Breast epithelium (tissue), 3 donors: Measurements from ENCODE around the gene DSCAM.

Source experiments
- POLR2A ChIP-seq: fragments of 450-650 bp; IDR thresholded peaks from one replicate; pipeline ENCODE4 v1.6.1; 2016; ENCODE audit warnings: antibody characterized with exemption, mild to moderate bottlenecking, moderate library complexity
- POLR2AphosphoS5 ChIP-seq, 3 donors: sonication (generic); formaldehyde crosslinking; IDR thresholded peaks; one replicate each; pipeline ENCODE4 v1.6.1; 2017; ENCODE audit warnings: antibody characterized with exemption in 3 of 3
- TF ChIP-seq, protein P1 (sequence below), 3 donors: fragments of 450-650 bp; IDR thresholded peaks; one replicate each; pipeline ENCODE4 v1.5.1; 2016 to 2017; ENCODE audit warnings: antibody characterized with exemption in 3 of 3, mild to moderate bottlenecking in 3 of 3, moderate library complexity in 3 of 3

- TF ChIP-seq, protein P1, sequence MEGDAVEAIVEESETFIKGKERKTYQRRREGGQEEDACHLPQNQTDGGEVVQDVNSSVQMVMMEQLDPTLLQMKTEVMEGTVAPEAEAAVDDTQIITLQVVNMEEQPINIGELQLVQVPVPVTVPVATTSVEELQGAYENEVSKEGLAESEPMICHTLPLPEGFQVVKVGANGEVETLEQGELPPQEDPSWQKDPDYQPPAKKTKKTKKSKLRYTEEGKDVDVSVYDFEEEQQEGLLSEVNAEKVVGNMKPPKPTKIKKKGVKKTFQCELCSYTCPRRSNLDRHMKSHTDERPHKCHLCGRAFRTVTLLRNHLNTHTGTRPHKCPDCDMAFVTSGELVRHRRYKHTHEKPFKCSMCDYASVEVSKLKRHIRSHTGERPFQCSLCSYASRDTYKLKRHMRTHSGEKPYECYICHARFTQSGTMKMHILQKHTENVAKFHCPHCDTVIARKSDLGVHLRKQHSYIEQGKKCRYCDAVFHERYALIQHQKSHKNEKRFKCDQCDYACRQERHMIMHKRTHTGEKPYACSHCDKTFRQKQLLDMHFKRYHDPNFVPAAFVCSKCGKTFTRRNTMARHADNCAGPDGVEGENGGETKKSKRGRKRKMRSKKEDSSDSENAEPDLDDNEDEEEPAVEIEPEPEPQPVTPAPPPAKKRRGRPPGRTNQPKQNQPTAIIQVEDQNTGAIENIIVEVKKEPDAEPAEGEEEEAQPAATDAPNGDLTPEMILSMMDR (IDR thresholded peaks at IDR 0.05): no peak
- TF ChIP-seq POLR2A (no peak), POLR2AphosphoS5 (IDR thresholded peaks at IDR 0.05) (no peak)
These were observed 443.9 kb downstream of the DSCAM start for GRCh38 chr21:40402884-40403582.
